ENCODE measurements around the gene GRIK1. TPM values are rescaled to one million over a fixed set of nuclear protein-coding genes. Genes with fewer than 3 reads are reported as not detected.

GRIK1 gene
- polyA plus RNA-seq, 1 donor (not counting 4 experiments of a cell fraction or from before 2014, with no cell fraction given), result not detected

DNA sequence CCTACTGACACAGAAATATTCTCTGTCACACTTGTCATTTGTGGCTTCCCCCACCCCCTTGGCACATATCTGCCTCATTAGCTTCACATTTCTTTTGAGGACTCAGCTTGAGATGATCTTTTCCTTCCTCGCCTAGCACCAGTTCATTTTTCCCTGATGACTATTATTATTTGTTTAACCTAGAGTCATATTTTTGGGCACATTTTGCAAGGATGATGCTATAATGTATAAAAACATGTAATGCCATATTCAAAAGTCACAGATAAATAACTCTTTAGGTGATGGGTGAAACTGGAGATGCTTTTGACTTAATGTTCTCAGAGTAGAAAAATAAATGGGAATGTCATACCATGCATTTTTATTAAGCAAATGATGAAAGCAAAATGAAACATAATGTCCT lies 438.3 kb downstream of the GRIK1 start:
- Histone ChIP-seq H3K9me1 (ENCODE audit: control insufficient read depth, extremely low read depth, insufficient read depth, low read length) (no peaks in the 10 kb centered on the region), H3K4me3 (ENCODE audit: control insufficient read depth in 2 of 3, extremely low read depth in 1 of 3, insufficient read depth in 2 of 3, low read depth in 1 of 3, low read length in 3 of 3) (no peak overlapping the region), H3K36me3 (ENCODE audit: control insufficient read depth in 2 of 2, extremely low read depth in 1 of 2, insufficient read depth in 2 of 2, low read length in 2 of 2) (no peaks in the 10 kb centered on the region), H2AFZ (ENCODE audit: control insufficient read depth, low read length) (no peak overlapping the region), H3K4me1 (ENCODE audit: control insufficient read depth, extremely low read depth, insufficient read depth, low read length) (peaks cover 5% of the 10 kb centered on the region), H3K9me3 (ENCODE audit: control insufficient read depth, low read depth, low read length) (no peaks in the 10 kb centered on the region), H3K79me2 (ENCODE audit: control insufficient read depth, insufficient read depth, low read length) (no peaks in the 10 kb centered on the region), H4K20me1 (ENCODE audit: control insufficient read depth, extremely low read depth, insufficient read depth, low read length) (no peaks in the 10 kb centered on the region), H3K9ac (ENCODE audit: control insufficient read depth, extremely low read depth, insufficient read depth, low read length) (no peak overlapping the region), H3K27ac (ENCODE audit: control insufficient read depth, insufficient read depth, low read length) (no peak overlapping the region), H3K4me2 (ENCODE audit: control insufficient read depth, extremely low read depth, insufficient read depth, low read depth, low read length) (no peak overlapping the region), H3K27me3 (ENCODE audit: control insufficient read depth, extremely low read depth, insufficient read depth, low read length) (no peaks in the 10 kb centered on the region)
- DNase-seq (ENCODE audit: low read depth, low spot score) (no peak), FAIRE-seq (no peak)
- TF ChIP-seq, protein P1, sequence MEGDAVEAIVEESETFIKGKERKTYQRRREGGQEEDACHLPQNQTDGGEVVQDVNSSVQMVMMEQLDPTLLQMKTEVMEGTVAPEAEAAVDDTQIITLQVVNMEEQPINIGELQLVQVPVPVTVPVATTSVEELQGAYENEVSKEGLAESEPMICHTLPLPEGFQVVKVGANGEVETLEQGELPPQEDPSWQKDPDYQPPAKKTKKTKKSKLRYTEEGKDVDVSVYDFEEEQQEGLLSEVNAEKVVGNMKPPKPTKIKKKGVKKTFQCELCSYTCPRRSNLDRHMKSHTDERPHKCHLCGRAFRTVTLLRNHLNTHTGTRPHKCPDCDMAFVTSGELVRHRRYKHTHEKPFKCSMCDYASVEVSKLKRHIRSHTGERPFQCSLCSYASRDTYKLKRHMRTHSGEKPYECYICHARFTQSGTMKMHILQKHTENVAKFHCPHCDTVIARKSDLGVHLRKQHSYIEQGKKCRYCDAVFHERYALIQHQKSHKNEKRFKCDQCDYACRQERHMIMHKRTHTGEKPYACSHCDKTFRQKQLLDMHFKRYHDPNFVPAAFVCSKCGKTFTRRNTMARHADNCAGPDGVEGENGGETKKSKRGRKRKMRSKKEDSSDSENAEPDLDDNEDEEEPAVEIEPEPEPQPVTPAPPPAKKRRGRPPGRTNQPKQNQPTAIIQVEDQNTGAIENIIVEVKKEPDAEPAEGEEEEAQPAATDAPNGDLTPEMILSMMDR (optimal IDR thresholded peaks at IDR 0.05 in 1 of 3, IDR thresholded peaks at IDR 0.05 in 1 of 3, conservative IDR thresholded peaks at IDR 0.05 in 1 of 3; ENCODE audit: extremely low read depth in 1 of 3, insufficient read depth in 2 of 3, low read length in 3 of 3), result no peak
- no peak for TF ChIP-seq EZH2 (IDR thresholded peaks at IDR 0.05; ENCODE audit: low read length)
- dilution Hi-C loops (cut with MboI; ENCODE audit: extremely low pct_ligation_motif_present, low sequenced_read_pairs), result no loop called here

DNA sequence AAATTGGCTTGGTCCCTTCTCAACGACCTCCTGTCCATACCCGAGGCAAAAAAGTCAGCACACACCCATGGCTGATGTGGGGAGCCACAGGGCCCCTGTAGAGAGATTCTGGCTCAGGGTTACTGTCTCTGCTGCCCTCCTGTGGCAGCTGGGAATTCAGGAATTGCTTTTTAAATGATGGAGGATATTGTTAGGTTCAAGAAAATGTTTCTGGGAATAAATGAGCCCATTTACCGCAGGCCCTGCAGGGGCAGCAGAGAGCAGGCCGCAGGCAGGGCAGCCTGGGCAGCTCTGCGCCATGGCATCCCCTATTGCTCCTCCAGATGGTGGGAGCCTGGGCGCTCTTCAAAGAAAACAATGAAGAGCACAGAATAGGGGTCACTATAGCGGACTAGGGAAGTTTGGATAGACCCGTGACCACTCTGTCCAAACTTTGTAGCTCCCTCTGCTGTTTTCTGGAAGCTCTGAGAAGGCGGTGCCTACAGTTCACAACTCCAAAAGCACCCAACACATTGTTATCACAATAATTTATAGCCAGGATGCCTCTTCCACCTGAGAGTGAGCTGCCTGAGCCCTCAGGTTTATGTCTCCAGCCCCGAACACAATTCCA lies 440.0 kb downstream of the GRIK1 start:
- H3K27me3 ChIP-seq (ENCODE audit: control insufficient read depth, extremely low read depth, insufficient read depth, low read length), result no peaks in the 10 kb centered on the region
- dilution Hi-C loops (cut with MboI; ENCODE audit: extremely low pct_ligation_motif_present, low sequenced_read_pairs), result no loop called here
- H3K9me3 ChIP-seq (ENCODE audit: control insufficient read depth, low read depth, low read length), result no peaks in the 10 kb centered on the region
- H3K27ac ChIP-seq (ENCODE audit: control insufficient read depth, insufficient read depth, low read length), result no peak overlapping the region
- H2AFZ ChIP-seq (ENCODE audit: control insufficient read depth, low read length), result no peak overlapping the region
- H3K9ac ChIP-seq (ENCODE audit: control insufficient read depth, extremely low read depth, insufficient read depth, low read length), result no peak overlapping the region
- no peaks in the 10 kb centered on the region for H4K20me1 ChIP-seq (ENCODE audit: control insufficient read depth, extremely low read depth, insufficient read depth, low read length)
- no peaks in the 10 kb centered on the region for H3K79me2 ChIP-seq (ENCODE audit: control insufficient read depth, insufficient read depth, low read length)
- no peak overlapping the region for H3K4me3 ChIP-seq (ENCODE audit: control insufficient read depth in 2 of 3, extremely low read depth in 1 of 3, insufficient read depth in 2 of 3, low read depth in 1 of 3, low read length in 3 of 3)
- H3K4me1 ChIP-seq (ENCODE audit: control insufficient read depth, extremely low read depth, insufficient read depth, low read length), result peaks cover 5% of the 10 kb centered on the region
- DNase-seq (ENCODE audit: low read depth, low spot score), result no peak
- H3K36me3 ChIP-seq (ENCODE audit: control insufficient read depth in 2 of 2, extremely low read depth in 1 of 2, insufficient read depth in 2 of 2, low read length in 2 of 2), result no peaks in the 10 kb centered on the region
- no peak overlapping the region for H3K4me2 ChIP-seq (ENCODE audit: control insufficient read depth, extremely low read depth, insufficient read depth, low read depth, low read length)
- no peaks in the 10 kb centered on the region for H3K9me1 ChIP-seq (ENCODE audit: control insufficient read depth, extremely low read depth, insufficient read depth, low read length)
- TF ChIP-seq, protein P1 (optimal IDR thresholded peaks at IDR 0.05 in 1 of 3, IDR thresholded peaks at IDR 0.05 in 1 of 3, conservative IDR thresholded peaks at IDR 0.05 in 1 of 3; ENCODE audit: extremely low read depth in 1 of 3, insufficient read depth in 2 of 3, low read length in 3 of 3), result peak; percentile 59 to 89 (median 82)
- no peak for TF ChIP-seq EZH2 (IDR thresholded peaks at IDR 0.05; ENCODE audit: low read length)
- FAIRE-seq, result peak; percentile 29

Measured in keratinocyte (primary cell).